IMR-90 (cell line): ENCODE data around the gene CRTAC1.

Source experiments
- BHLHE40 ChIP-seq: fragments of 150-350 bp; IDR thresholded peaks from 2 replicates; pipeline ENCODE4 v1.6.1; 2016; ENCODE audit warnings: mild to moderate bottlenecking, low read depth, low read length
- CEBPB ChIP-seq: IDR thresholded peaks from 2 replicates; pipeline ENCODE4 v1.6.1; 2012; ENCODE audit warnings: low read depth, low read length, improper control_type of control experiment
- FOS ChIP-seq: fragments of 150-350 bp; IDR thresholded peaks from 2 replicates; pipeline ENCODE4 v1.6.1; 2016; ENCODE audit warnings: low read depth, low read length
- MAFK ChIP-seq: IDR thresholded peaks from 2 replicates; pipeline ENCODE4 v1.6.1; 2012; ENCODE audit warnings: low read depth, low read length, improper control_type of control experiment
- MAZ ChIP-seq: IDR thresholded peaks from 2 replicates; pipeline ENCODE4 v1.6.1; 2012; ENCODE audit warnings: low read depth, mild to moderate bottlenecking, low read length, improper control_type of control experiment, moderate library complexity, borderline replicate concordance
- MXI1 ChIP-seq: IDR thresholded peaks from 2 replicates; pipeline ENCODE4 v1.6.1; 2012; ENCODE audit warnings: low read depth, mild to moderate bottlenecking, low read length, moderate library complexity, borderline replicate concordance
- POLR2A ChIP-seq: IDR thresholded peaks from 2 replicates; pipeline ENCODE4 v1.6.1; 2012; ENCODE audit warnings: mild to moderate bottlenecking, low read depth, low read length
- RAD21 ChIP-seq: IDR thresholded peaks from 2 replicates; pipeline ENCODE4 v1.6.1; 2012; ENCODE audit warnings: low read length, improper control_type of control experiment
- RCOR1 ChIP-seq: IDR thresholded peaks from 2 replicates; pipeline ENCODE4 v1.6.1; 2012; ENCODE audit warnings: mild to moderate bottlenecking, low read length, improper control_type of control experiment; ENCODE audit not compliant: insufficient replicate concordance
- RFX5 ChIP-seq: IDR thresholded peaks from 2 replicates; pipeline ENCODE4 v1.8.0; 2012; ENCODE audit warnings: low read depth, mild to moderate bottlenecking, low read length, moderate library complexity
- SMC3 ChIP-seq: fragments of 150-350 bp; IDR thresholded peaks from 2 replicates; pipeline ENCODE4 v1.6.1; 2016; ENCODE audit warnings: low read depth, mild to moderate bottlenecking, antibody characterized with exemption, low read length, moderate library complexity
- TF ChIP-seq, protein P1 (sequence below): conservative IDR thresholded peaks from 2 replicates; pipeline ENCODE4 v1.5.1; 2012; ENCODE audit warnings: mild to moderate bottlenecking, low read depth, low read length, improper control_type of control experiment
- TF ChIP-seq, protein P2 (sequence below): fragments of 150-350 bp; IDR thresholded peaks from 2 replicates; pipeline ENCODE4 v1.6.1; 2017; ENCODE audit warnings: mild to moderate bottlenecking, antibody characterized with exemption, low read length, low read depth
- TF ChIP-seq, protein P3 (sequence below): fragments of 150-350 bp; IDR thresholded peaks from 2 replicates; pipeline ENCODE4 v1.6.1; 2016; ENCODE audit warnings: low read depth, mild to moderate bottlenecking, low read length, moderate library complexity, borderline replicate concordance

DNA sequence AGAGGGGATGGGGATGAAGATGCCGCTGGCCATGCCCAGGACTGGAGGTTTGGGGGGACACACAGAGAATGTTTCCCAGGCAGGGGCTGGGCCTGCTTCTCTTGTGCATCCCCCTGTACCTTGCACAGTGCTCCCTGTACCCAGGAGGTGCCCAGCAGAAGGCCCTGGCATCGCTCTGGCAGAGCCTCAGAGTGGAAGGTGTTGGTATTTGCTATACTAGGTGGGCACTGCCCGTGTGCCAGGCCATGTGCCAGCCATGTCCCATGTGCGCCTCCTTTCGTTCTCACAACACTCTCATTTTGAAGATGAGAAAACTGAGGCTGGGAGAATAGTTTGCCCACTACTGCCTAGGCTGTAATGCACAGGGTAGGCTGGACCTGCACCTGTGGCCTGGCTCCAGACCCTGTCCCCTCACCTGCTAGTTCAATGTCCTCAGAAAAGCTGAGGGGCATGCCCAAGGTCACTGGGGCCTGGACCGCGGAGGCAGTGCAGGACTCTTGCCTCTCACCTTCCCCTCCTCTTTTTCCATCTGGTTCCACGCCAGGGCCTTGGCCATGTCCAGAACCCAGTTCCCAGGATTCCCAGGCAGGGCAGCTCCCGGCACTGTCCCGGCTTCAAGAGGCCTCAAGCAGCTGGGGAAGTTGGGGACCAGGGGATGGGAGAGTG lies 116.1 kb downstream of the CRTAC1 start:
- TF ChIP-seq SMC3 (no peak), RCOR1 (no peak), FOS (no peak), POLR2A (no peak), RFX5 (no peak), BHLHE40 (no peak), RAD21 (no peak), MAFK (no peak), MAZ (no peak), MXI1 (no peak), CEBPB (no peak)
- TF ChIP-seq, protein P1, sequence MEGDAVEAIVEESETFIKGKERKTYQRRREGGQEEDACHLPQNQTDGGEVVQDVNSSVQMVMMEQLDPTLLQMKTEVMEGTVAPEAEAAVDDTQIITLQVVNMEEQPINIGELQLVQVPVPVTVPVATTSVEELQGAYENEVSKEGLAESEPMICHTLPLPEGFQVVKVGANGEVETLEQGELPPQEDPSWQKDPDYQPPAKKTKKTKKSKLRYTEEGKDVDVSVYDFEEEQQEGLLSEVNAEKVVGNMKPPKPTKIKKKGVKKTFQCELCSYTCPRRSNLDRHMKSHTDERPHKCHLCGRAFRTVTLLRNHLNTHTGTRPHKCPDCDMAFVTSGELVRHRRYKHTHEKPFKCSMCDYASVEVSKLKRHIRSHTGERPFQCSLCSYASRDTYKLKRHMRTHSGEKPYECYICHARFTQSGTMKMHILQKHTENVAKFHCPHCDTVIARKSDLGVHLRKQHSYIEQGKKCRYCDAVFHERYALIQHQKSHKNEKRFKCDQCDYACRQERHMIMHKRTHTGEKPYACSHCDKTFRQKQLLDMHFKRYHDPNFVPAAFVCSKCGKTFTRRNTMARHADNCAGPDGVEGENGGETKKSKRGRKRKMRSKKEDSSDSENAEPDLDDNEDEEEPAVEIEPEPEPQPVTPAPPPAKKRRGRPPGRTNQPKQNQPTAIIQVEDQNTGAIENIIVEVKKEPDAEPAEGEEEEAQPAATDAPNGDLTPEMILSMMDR, result no peak
- TF ChIP-seq, protein P2, sequence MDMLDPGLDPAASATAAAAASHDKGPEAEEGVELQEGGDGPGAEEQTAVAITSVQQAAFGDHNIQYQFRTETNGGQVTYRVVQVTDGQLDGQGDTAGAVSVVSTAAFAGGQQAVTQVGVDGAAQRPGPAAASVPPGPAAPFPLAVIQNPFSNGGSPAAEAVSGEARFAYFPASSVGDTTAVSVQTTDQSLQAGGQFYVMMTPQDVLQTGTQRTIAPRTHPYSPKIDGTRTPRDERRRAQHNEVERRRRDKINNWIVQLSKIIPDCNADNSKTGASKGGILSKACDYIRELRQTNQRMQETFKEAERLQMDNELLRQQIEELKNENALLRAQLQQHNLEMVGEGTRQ, result no peak
- TF ChIP-seq, protein P3, sequence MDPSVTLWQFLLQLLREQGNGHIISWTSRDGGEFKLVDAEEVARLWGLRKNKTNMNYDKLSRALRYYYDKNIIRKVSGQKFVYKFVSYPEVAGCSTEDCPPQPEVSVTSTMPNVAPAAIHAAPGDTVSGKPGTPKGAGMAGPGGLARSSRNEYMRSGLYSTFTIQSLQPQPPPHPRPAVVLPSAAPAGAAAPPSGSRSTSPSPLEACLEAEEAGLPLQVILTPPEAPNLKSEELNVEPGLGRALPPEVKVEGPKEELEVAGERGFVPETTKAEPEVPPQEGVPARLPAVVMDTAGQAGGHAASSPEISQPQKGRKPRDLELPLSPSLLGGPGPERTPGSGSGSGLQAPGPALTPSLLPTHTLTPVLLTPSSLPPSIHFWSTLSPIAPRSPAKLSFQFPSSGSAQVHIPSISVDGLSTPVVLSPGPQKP, result no peak
